ENCODE data around the gene OR10G7.

The OR10G7 gene
- 0 to 0.27 (median 0) reads per million in 4 experiments for total RNA-seq

GRCh38 chr11:124041254-124041653, at the start of gene OR10G7:
TSS of gene OR10G7 (minus strand) at chr11:124041325. CDS start at chr11:124039001, 2,324 bp downstream.
- DNase-seq: no peak

- DNase-seq: no peak
Measured at GRCh38 chr11:124085997-124086846, 45.1 kb upstream of the OR10G7 start.

- no peak for DNase-seq
Measured at GRCh38 chr11:124085583-124085982, 44.5 kb upstream of the OR10G7 start.

GRCh38 chr11:124082371-124082770, 41.2 kb upstream of the OR10G7 start:
- DNase-seq: no peak

GRCh38 chr11:124081483-124081882, 40.4 kb upstream of the OR10G7 start:
- no peak for DNase-seq

GRCh38 chr11:124080327-124081001, 39.3 kb upstream of the OR10G7 start:
- no peak for DNase-seq

- no peak for DNase-seq
Measured at GRCh38 chr11:124079631-124080326, 38.7 kb upstream of the OR10G7 start.

- no peak for DNase-seq
Measured at GRCh38 chr11:124078591-124078990, 37.5 kb upstream of the OR10G7 start.

GRCh38 chr11:124077266-124077665, 36.1 kb upstream of the OR10G7 start:
- DNase-seq: no peak

- DNase-seq: no peak
Measured at GRCh38 chr11:124075841-124076651, 34.9 kb upstream of the OR10G7 start.

- no peak for DNase-seq
Measured at GRCh38 chr11:124075492-124075840, 34.3 kb upstream of the OR10G7 start.

- no peak for DNase-seq
Measured at GRCh38 chr11:124074554-124074953, 33.4 kb upstream of the OR10G7 start.

GRCh38 chr11:124072147-124072546, 31.0 kb upstream of the OR10G7 start:
- DNase-seq: no peak

GRCh38 chr11:124071623-124071948, 30.5 kb upstream of the OR10G7 start:
- no peak for DNase-seq

- DNase-seq: peak; percentile 42
Measured at GRCh38 chr11:124070915-124071622, 29.9 kb upstream of the OR10G7 start.

GRCh38 chr11:124069429-124070401, 28.6 kb upstream of the OR10G7 start:
- no peak for DNase-seq

GRCh38 chr11:124068601-124069110, 27.5 kb upstream of the OR10G7 start:
- DNase-seq: no peak

GRCh38 chr11:124052966-124053365, 11.8 kb upstream of the OR10G7 start:
- no peak for DNase-seq

- DNase-seq: no peak
Measured at GRCh38 chr11:124050748-124051147, 9.6 kb upstream of the OR10G7 start.

GRCh38 chr11:124043420-124043819, 2.3 kb upstream of the OR10G7 start:
- no peak for DNase-seq

GRCh38 chr11:124039557-124039956, 1.6 kb downstream of the OR10G7 start:
- DNase-seq: no peak
